Subcutaneous adipose tissue (tissue), 1 donor: Measurements from ENCODE around the gene SORL1-AS1.

ENCODE experiments used
- CTCF ChIP-seq: fragments of 450-650 bp; IDR thresholded peaks from one replicate; pipeline ENCODE4 v1.5.1; 2016; ENCODE audit warnings: low read depth, mild to moderate bottlenecking, control low read depth, antibody characterized with exemption, moderate library complexity

SORL1-AS1 gene

GRCh38 chr11:121471167-121471566 lies 18.4 kb upstream of the SORL1-AS1 start:
- TF ChIP-seq CTCF, result no peak

- TF ChIP-seq CTCF, result no peak
These were observed 17.1 kb upstream of the SORL1-AS1 start for GRCh38 chr11:121469910-121470309.

- TF ChIP-seq CTCF, result no peak
These were observed 15.2 kb upstream of the SORL1-AS1 start for GRCh38 chr11:121467965-121468364.

GRCh38 chr11:121467471-121467870 lies 14.7 kb upstream of the SORL1-AS1 start:
- TF ChIP-seq CTCF, result no peak

- no peak for TF ChIP-seq CTCF
These were observed 13.5 kb upstream of the SORL1-AS1 start for GRCh38 chr11:121466063-121466794.

- TF ChIP-seq CTCF, result no peak
These were observed 12.9 kb upstream of the SORL1-AS1 start for GRCh38 chr11:121465709-121466062.

- TF ChIP-seq CTCF, result no peak
These were observed 11.7 kb upstream of the SORL1-AS1 start for GRCh38 chr11:121464352-121464946.
